HG02678 (cell line): ENCODE measurements around the gene HYAL4.
"Not testable (repeated sequence)": the region's sequence is repeated elsewhere in the genome, so short reads cannot be mapped to it uniquely, and the experiment has no call there.

ENCODE experiments used
- ATAC-seq: cut with Tn5 transposase; IDR thresholded peaks from one replicate; pipeline ENCODE4 v1.9.1; 2021; ENCODE audit warnings: mild to moderate bottlenecking, moderate library complexity; ENCODE audit not compliant: unreplicated experiment

Gene HYAL4, protein sequence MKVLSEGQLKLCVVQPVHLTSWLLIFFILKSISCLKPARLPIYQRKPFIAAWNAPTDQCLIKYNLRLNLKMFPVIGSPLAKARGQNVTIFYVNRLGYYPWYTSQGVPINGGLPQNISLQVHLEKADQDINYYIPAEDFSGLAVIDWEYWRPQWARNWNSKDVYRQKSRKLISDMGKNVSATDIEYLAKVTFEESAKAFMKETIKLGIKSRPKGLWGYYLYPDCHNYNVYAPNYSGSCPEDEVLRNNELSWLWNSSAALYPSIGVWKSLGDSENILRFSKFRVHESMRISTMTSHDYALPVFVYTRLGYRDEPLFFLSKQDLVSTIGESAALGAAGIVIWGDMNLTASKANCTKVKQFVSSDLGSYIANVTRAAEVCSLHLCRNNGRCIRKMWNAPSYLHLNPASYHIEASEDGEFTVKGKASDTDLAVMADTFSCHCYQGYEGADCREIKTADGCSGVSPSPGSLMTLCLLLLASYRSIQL

DNA sequence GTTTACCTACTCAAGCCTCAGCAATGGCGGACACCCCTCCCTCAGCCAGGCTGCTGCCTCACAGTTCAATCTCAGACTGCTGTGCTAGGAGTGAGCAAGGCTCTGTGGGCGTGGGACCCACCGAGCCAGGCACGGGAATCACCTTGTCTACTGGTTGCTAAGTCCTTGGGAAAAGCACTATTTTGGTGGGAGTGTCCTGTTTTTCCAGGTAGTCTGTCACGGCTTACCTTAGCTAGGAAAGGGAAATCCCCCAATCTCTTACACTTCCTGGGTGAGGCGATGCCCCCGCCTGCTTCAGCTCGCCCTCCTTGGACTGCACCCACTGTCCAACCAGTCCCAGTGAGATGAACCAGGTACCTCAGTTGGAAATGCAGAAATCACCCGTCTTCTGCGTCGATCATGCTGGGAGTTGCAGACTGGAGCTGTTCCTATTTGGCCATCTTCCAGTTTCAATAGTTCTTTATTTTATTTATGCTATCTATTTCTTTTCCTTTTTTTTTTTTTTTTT lies at the start of gene HYAL4:
HYAL4 (plus strand) TSS at position 458 of the 508 bp plus-strand sequence. CDS start 23,105 bp downstream, outside the sequence.
- no peak for ATAC-seq

GRCh38 chr7:123795917-123796316 lies 49.1 kb upstream of the HYAL4 start:
- ATAC-seq: no peak

- ATAC-seq: no peak
Observed at GRCh38 chr7:123796568-123796967, 48.4 kb upstream of the HYAL4 start.

DNA sequence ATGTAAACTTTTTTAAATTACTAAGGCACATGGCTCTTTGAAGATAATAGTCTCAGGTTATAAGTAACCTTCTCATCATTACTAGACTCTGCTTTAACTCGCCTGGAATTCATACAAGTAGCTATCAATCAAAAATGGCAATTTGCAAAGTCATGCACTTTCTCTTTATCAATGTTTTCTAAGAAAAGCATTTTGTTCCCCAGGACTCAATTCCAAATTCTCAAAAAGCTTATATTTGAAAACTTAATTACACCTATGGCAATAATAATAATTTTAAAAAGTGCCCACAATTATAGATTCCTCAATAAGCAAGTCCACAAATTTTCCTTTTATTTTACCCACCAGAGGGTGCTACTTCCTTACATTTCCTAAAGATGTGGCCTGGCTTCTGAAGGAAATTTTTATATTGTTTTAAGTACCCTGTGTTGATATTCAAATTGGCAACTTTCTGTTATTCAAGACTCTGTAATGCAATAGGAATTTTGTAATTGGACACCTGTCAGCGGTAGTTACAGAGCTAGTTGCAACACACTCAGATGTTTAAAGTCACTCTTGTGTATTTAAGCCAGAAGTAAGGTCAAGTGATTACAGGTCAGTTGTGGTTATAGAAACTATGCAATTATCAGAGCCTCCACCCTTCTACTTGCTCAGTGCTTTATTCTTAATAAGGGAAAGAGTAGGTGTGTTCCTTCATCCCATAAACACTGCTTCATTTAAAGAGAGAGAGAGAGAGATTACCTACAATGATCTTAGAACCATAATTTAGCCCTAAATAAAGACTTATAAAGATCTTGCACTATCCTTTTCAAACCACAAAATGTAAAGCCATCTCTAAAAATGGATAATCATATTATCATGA lies 47.1 kb upstream of the HYAL4 start:
- ATAC-seq: no peak

- no peak for ATAC-seq
Observed at GRCh38 chr7:123798532-123799188, 46.3 kb upstream of the HYAL4 start.

- ATAC-seq: no peak
Observed at GRCh38 chr7:123802249-123802648, 42.7 kb upstream of the HYAL4 start.

- ATAC-seq: no peak
Observed at GRCh38 chr7:123805287-123805686, 39.7 kb upstream of the HYAL4 start.

GRCh38 chr7:123809471-123809870 lies 35.5 kb upstream of the HYAL4 start:
- no peak for ATAC-seq

GRCh38 chr7:123811056-123811455 lies 33.9 kb upstream of the HYAL4 start:
- no peak for ATAC-seq

GRCh38 chr7:123816916-123817315 lies 28.1 kb upstream of the HYAL4 start:
- no peak for ATAC-seq

- no peak for ATAC-seq
Observed at GRCh38 chr7:123819001-123819400, 26.0 kb upstream of the HYAL4 start.

DNA sequence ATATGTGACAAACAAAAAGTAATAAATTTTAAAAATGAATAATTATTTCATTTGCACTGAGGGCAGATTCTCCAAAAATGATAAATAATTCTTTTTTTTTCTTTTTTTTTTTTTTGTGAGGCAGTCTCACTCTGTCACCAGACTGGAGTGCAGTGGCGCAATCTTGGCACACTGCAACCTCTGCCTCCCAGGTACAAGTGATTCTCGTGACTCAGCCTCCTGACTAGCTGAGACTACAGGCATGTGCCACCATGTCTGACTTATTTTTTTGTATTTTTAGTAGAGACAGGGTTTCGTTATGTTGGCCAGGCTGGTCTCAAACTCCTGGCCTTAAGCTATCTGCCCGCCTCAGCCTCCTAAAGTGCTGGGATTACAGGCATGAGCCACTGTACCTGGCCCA lies 25.2 kb upstream of the HYAL4 start:
- ATAC-seq: not testable (repeated sequence)

- no peak for ATAC-seq
Observed at GRCh38 chr7:123820864-123821263, 24.1 kb upstream of the HYAL4 start.

DNA sequence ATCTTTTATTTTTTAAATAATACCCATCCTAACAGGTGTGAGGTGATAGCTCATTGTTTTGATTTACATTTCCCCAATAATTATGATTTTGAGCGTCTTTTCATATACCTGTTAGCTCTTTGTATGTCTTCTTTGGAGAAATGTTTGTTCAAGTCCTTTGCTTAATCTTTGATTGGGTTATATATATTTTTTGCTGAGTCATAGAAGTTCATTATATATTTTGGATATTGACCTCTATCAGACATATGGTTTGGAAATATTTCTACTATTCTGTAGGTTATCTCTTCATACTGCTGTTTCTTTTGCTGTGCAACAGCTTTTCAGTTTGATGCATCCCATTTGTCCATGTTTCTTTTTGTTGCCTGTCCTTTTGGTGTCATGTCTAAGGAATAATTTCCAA lies 23.6 kb upstream of the HYAL4 start:
- ATAC-seq: no peak

GRCh38 chr7:123823898-123824753 lies 20.8 kb upstream of the HYAL4 start:
- peak; percentile 98 for ATAC-seq

DNA sequence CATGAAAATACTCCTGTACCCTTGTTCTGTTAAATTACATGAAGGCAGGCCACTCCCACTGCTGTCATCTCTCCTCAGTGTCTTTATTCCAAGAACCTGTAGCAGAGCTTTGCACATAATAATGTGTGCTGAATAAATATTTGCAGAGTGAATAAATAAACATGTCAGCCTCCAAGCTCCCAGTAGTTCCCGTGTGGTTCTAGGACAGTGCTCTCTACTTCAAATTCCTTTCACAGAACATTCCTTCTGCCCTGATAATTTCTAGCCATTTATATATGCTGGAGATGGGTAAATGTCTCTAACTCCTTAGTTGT lies 20.3 kb upstream of the HYAL4 start:
- peak; percentile 28 for ATAC-seq

DNA sequence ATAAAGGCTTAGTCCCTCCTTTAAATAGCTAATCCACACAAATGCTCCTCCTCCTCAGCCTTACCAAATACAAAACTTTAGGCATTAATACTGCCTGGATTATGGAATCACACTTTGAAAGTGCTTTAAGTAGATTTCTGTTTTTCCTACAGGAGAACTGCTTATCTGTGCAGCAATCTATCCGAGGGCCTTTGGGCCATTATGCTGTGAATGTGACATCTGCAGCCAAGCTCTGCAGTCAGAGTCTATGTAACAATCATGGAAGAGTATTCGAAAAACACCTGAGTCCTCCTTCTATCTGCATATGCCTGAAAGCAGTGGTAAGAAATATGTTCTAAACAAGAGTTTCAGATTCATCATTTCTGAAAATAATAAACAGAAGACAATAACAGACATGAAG lies 16.2 kb upstream of the HYAL4 start:
- no peak for ATAC-seq

DNA sequence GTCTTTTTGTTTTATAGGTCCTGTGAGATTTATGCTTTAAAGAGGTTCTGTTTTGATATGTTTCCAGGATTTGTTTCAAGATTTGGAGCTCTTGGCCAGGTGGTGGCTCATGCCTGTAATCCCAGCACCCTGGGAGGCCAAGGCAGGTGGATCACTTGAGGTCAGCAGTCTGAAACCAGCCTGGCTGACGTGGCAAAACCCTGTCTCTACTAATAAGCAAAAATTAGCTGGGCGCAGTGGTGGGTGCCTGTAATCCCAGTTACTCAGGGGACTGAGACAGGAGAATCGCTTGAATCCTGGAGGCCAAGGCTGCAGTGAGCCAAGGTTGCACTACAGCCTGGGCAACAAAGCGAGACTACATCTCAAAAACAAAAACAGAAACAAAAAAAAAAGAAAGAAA lies 8.3 kb upstream of the HYAL4 start:
- ATAC-seq: no peak

- not testable (repeated sequence) for ATAC-seq
Observed at GRCh38 chr7:123839106-123839505, 5.9 kb upstream of the HYAL4 start.

- ATAC-seq: not testable (repeated sequence)
Observed at GRCh38 chr7:123844142-123844541, 827 bp upstream of the HYAL4 start.
